HUES6 (cell line): ENCODE measurements around the gene ATG10.
"Not testable (repeated sequence)": the region's sequence is repeated elsewhere in the genome, so short reads cannot be mapped to it uniquely, and the experiment has no call there.

Experiments
- H3K27ac ChIP-seq: 2 replicates; pipeline ENCODE4 v1.7.0; 2013; ENCODE audit warnings: low read depth, mild to moderate bottlenecking, low read length, inconsistent platforms
- H3K27me3 ChIP-seq: 2 replicates; pipeline ENCODE4 v1.6.1; 2013; ENCODE audit warnings: low read length; ENCODE audit not compliant: control insufficient read depth, insufficient read depth
- H3K36me3 ChIP-seq: 2 replicates; pipeline ENCODE4 v1.6.1; 2013; ENCODE audit warnings: low read length; ENCODE audit not compliant: control insufficient read depth, insufficient read depth
- H3K4me1 ChIP-seq: 2 replicates; pipeline ENCODE4 v1.6.1; 2013; ENCODE audit warnings: low read length; ENCODE audit not compliant: control insufficient read depth, insufficient read depth
- H3K4me3 ChIP-seq: 2 replicates; pipeline ENCODE4 v1.5.1; 2013; ENCODE audit warnings: low read depth, low read length
- H3K9ac ChIP-seq: one replicate; pipeline ENCODE4 v1.6.1; 2013; ENCODE audit warnings: mild to moderate bottlenecking, low read length
- H3K9me3 ChIP-seq: 2 replicates; pipeline ENCODE4 v1.6.1; 2013; ENCODE audit warnings: low read depth, low read length; ENCODE audit not compliant: control insufficient read depth, insufficient read depth

ATG10 gene

GRCh38 chr5:82018462-82018861 is 46.6 kb downstream of the ATG10 start:
- no peaks in the 10 kb centered on the region for H3K27me3 ChIP-seq
- no peak overlapping the region for H3K4me3 ChIP-seq
- H3K36me3 ChIP-seq = no peaks in the 10 kb centered on the region
- H3K27ac ChIP-seq = no peak overlapping the region
- H3K4me1 ChIP-seq = peaks cover 14% of the 10 kb centered on the region
- no peaks in the 10 kb centered on the region; the same call in 1 of the 2 replicates for H3K9me3 ChIP-seq
- no peak overlapping the region for H3K9ac ChIP-seq

- no peak overlapping the region for H3K4me3 ChIP-seq
- H3K9ac ChIP-seq = no peak overlapping the region
- H3K27me3 ChIP-seq = no peaks in the 10 kb centered on the region
- no peaks in the 10 kb centered on the region; the same call in 1 of the 2 replicates for H3K9me3 ChIP-seq
- no peaks in the 10 kb centered on the region for H3K36me3 ChIP-seq
- no peak overlapping the region for H3K27ac ChIP-seq
- H3K4me1 ChIP-seq = peaks cover 25% of the 10 kb centered on the region
Measured at GRCh38 chr5:82019342-82020138, 47.7 kb downstream of the ATG10 start.

GRCh38 chr5:82022499-82022898 is 50.7 kb downstream of the ATG10 start:
- no peak overlapping the region for H3K4me3 ChIP-seq

GRCh38 chr5:82023644-82024043 is 51.8 kb downstream of the ATG10 start:
- Histone ChIP-seq H3K4me1 (peaks cover 28% of the 10 kb centered on the region), H3K9me3 (no peaks in the 10 kb centered on the region), H3K36me3 (no peaks in the 10 kb centered on the region), H3K27ac (no peak overlapping the region), H3K27me3 (no peaks in the 10 kb centered on the region), H3K4me3 (no peak overlapping the region), H3K9ac (no peak overlapping the region)

More at GRCh38 chr5:82022499-82022898, 50.7 kb downstream of the ATG10 start:
- Histone ChIP-seq H3K9me3 (no peaks in the 10 kb centered on the region), H3K36me3 (no peaks in the 10 kb centered on the region), H3K27me3 (no peaks in the 10 kb centered on the region), H3K4me1 (peaks cover 32% of the 10 kb centered on the region), H3K27ac (no peak overlapping the region), H3K9ac (no peak overlapping the region)

GRCh38 chr5:82031220-82032119 is 59.6 kb downstream of the ATG10 start:
- no peak overlapping the region for H3K9ac ChIP-seq
- H3K36me3 ChIP-seq = no peaks in the 10 kb centered on the region
- H3K27me3 ChIP-seq = no peaks in the 10 kb centered on the region
- peaks cover 13% of the 10 kb centered on the region for H3K4me1 ChIP-seq
- no peak overlapping the region for H3K4me3 ChIP-seq
- H3K9me3 ChIP-seq = no peaks in the 10 kb centered on the region; the same call in 1 of the 2 replicates
- H3K27ac ChIP-seq = no peak overlapping the region

GRCh38 chr5:82042894-82043293 is 71.1 kb downstream of the ATG10 start:
- H3K4me1 ChIP-seq, H3K27me3 ChIP-seq, H3K27ac ChIP-seq, H3K36me3 ChIP-seq, H3K9ac ChIP-seq, H3K4me3 ChIP-seq: not testable (repeated sequence)
- H3K9me3 ChIP-seq = peaks cover 39% of the 10 kb centered on the region

GRCh38 chr5:82044010-82044409 is 72.2 kb downstream of the ATG10 start:
- Histone ChIP-seq H3K4me3 (no peak overlapping the region), H3K36me3 (peaks cover 5% of the 10 kb centered on the region; the same call in 1 of the 2 replicates), H3K27me3 (no peaks in the 10 kb centered on the region), H3K27ac (no peak overlapping the region), H3K9ac (no peak overlapping the region), H3K9me3 (peaks cover 36% of the 10 kb centered on the region), H3K4me1 (no peaks in the 10 kb centered on the region)

- peaks cover 5% of the 10 kb centered on the region; the same call in 1 of the 2 replicates for H3K36me3 ChIP-seq
- H3K4me1 ChIP-seq = no peaks in the 10 kb centered on the region
- no peaks in the 10 kb centered on the region for H3K27me3 ChIP-seq
- H3K27ac ChIP-seq = no peak overlapping the region
- H3K4me3 ChIP-seq = no peak overlapping the region
- H3K9me3 ChIP-seq = peaks cover 35% of the 10 kb centered on the region
- no peak overlapping the region for H3K9ac ChIP-seq
Measured at GRCh38 chr5:82045554-82046275, 73.9 kb downstream of the ATG10 start.

GRCh38 chr5:82046276-82046647 is 74.4 kb downstream of the ATG10 start:
- Histone ChIP-seq H3K27ac (no peak overlapping the region), H3K36me3 (peaks cover 5% of the 10 kb centered on the region; the same call in 1 of the 2 replicates), H3K27me3 (no peaks in the 10 kb centered on the region), H3K9me3 (peaks cover 34% of the 10 kb centered on the region), H3K4me3 (no peak overlapping the region), H3K4me1 (no peaks in the 10 kb centered on the region), H3K9ac (no peak overlapping the region)

- Histone ChIP-seq H3K9me3 (peaks cover 13% of the 10 kb centered on the region; the same call in 1 of the 2 replicates), H3K36me3 (no peaks in the 10 kb centered on the region), H3K4me3 (no peak overlapping the region), H3K27ac (no peak overlapping the region), H3K27me3 (no peaks in the 10 kb centered on the region), H3K4me1 (no peaks in the 10 kb centered on the region; the same call in 1 of the 2 replicates), H3K9ac (no peak overlapping the region)
Measured at GRCh38 chr5:82050955-82051354, 79.1 kb downstream of the ATG10 start.
